Measurements from ENCODE around the gene ZNF10.

Gene ZNF10

DNA sequence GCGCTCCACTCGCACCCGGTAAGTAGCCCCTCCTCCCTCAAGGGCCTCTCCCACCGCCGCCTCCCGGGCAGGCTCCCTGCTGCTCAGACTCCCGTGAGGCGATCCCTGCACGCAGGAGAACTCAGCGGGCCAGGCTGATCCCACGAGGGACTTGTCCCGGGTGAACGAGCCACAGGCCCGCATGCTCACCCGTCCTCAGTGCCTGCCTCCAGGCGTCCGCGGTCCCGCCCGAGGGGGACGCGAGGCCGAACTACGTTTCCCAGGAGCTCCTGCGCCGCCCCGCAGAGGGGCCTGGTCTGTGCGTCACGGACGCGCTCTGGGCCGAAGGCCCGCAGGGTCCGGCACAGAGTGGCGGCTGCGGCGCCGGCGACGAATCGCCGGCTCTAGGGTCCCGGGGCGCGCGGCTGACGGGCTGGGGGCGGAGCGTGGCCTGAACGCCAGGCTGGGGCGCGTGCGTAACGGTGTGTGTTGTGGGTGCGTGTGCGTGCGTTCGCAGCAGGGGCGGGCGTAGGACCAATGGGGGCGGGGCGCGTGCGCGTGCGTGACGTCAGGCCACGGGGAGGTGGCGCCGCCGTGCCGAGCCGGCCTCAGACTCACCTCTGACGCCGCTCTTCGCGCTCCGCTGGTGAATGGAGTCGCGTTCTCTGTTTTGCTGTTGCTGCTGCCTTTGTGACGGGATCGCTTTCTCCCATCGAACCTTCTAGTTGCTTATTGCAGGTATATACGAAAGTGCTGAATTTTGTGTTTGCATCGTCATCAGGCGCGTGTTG, at the start of gene ZNF10, which contains the start of gene ZNF891:
Gene ZNF10 (plus strand): TSS at position 590 of the 770 bp plus-strand sequence. CDS start 13,866 bp downstream, outside the sequence.
Gene ZNF891 (minus strand): TSS at position 237 of the 770 bp plus-strand sequence. CDS start 8,356 bp downstream, outside the sequence.
- FAIRE-seq, result no peak

DNA sequence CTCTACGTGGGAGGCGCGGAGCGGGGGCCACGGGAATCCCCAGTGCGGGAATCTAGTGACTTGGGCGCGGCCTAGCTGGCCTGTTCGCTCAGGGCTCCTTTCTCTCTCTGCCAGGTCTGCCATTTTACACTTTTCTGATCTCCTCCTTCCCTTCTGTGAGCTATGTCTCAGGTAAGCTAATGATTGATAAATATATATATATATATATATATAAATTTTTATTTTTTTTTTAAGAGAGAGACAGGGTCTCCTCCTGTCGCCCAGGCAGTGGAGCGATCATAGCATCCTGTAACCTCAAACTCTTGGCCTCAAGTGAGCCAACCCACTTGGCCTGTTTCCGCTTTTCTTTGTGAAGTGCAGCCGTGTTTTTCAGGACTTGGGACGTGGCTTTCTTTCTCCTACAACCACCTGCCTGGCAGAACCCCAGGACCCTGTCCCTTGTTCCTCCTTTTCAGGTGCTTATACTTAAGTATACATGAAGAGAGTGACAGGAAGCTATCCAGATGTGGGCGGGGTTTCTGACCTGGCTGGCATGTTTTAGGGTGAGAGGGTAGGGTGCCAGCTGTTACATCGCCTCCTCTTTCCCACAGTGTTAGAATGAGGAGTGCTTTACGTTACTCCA, 49.2 kb upstream of the ZNF10 start:
- FAIRE-seq, result no peak

DNA sequence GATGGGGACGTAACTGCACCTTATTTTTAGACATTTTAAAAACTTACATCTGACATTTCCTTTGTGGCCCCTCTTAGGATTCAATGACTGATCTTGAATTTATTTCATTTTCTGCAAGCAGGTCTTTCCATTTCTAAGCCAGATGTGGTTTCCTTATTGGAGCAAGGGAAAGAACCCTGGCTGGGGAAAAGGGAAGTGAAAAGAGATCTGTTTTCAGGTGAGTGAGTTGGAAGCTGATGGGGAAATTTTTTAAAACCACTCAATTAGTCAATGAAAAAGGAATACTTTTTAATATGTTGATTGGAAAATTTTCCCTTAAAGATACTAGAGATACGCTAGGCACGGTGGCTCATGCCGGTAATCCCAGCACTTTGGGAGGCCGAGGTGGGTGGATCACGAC, 47.1 kb upstream of the ZNF10 start:
- FAIRE-seq, result no peak

DNA sequence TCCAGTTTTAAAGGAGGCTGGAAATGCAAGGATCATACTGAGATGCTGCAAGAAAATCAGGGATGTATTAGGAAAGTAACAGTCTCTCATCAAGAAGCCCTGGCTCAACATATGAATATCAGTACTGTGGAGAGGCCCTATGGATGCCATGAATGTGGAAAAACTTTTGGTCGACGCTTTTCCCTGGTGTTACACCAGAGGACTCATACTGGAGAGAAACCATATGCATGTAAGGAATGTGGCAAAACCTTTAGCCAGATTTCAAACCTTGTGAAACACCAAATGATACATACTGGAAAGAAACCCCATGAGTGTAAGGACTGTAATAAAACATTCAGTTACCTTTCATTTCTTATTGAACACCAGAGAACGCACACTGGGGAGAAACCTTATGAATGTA, 24.8 kb upstream of the ZNF10 start:
- no peak for FAIRE-seq

GRCh38 chr12:133106253-133106652, 24.2 kb upstream of the ZNF10 start:
- no peak for FAIRE-seq

DNA sequence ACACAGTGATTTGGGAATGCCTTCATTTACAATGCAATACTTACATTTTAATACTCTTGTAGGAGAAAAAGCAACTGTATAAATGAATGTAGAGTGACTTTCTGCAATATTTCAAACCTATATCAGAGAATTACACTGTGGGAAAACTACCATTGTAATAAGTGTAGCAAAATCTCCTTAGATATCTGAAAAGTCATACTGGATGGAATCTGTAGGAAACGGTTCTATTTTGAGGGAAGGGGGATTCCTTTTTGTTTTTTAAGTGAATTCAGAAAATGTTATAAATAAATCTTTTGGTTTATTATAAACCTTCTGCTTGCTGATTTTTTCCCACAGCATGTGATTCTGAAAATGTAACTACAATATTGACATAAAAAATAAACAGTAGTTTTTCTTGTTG, 23.3 kb upstream of the ZNF10 start:
- no peak for FAIRE-seq

GRCh38 chr12:133108150-133108549, 22.3 kb upstream of the ZNF10 start:
- no peak for FAIRE-seq

DNA sequence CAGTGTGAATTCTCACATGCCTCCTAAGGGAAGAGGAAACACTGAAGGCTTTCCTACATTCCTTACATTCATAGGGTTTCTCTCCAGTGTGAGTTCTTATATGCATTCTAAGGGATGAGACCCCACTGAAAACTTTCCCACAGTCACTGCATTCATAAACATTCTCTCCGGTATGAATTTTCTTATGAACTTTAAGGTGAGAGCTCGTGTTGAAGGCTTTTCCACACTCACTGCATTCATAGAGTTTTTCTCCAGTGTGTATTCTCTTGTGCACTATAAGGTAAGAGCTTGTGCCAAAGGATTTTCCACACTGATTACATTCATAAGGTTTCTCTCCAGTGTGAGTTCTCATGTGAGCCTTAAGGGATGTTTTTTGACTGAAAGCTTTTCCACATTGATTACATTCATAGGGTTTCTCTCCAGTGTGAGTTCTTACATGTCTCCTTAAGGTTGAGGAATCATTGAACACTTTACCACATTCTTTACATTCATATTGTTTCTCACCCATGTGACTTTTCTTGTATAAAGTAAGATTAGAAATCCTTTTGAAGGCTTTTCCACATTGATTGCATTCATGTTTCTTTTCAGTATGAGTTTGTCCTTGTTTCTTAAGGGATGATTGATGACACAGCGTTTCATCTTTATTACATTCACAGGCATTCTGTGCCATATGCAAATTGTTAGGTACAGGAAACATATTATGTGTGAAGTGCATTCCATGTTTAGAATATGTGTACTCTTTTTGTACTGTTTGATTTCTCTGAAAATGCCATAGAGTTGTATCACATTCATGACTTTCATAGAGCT, 9.8 kb upstream of the ZNF10 start:
- no peak for FAIRE-seq

- no peak for FAIRE-seq
Observed at GRCh38 chr12:133124674-133125073, 5.8 kb upstream of the ZNF10 start.

- no peak for FAIRE-seq
Observed at GRCh38 chr12:133129368-133130037, 924 bp upstream of the ZNF10 start.

DNA sequence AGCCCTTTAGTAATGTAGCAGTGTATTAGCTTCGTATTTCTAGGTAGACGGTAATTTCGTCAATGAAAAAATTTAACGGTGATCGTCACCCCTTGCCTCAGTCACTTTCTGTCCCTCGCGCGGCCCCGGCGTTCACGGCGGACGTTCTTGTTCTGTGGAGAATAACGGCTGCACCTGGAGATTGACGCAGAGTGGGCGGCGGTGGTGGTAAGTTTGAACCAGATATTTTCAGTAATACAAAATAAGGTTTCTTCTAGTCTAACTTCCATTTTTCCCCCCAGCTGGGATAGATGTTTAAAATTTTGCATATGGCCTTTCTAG, 341 bp downstream of the ZNF10 start:
- FAIRE-seq, result no peak

DNA sequence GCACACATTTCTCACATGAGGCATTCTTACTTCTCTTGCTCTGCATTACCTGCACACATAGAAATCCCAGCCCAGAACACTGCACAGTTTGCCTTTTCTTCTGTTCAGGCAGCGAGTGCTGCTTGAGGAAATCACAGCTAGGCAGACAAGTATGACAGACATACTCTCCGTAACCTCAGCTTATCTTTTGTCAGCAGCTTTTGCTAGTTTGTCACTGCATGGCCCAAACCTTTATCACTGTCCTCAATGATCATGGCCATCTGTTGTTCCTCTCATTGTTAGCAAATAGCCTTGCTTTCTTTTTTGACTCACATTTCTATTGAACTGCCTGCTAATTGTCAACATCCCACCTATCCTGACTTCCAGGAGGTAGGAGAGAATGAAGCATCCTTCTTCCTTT, 5.3 kb downstream of the ZNF10 start:
- FAIRE-seq, result no peak

- no peak for FAIRE-seq
Observed at GRCh38 chr12:133145981-133146380, 15.6 kb downstream of the ZNF10 start.

GRCh38 chr12:133156125-133156690, 25.8 kb downstream of the ZNF10 start:
- FAIRE-seq, result no peak

DNA sequence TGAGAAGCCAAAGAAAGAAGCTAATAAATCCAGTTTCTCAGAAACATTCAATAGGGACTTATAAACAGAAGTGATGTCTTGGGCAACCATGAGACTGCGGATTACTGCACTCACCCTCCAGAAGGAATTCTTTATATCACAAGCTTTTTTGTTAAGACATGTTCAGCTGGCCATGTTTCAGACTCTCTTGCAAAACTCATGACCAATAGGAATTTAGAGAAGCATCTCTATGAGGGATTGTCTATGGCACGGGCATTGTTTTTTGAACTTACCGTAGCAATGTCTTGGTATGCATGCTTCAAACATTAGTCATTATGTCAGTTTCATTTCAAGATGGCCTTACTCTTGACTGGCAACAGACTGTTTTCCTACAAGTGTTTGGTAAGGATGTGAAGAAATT, 35.3 kb downstream of the ZNF10 start:
- FAIRE-seq, result no peak

DNA sequence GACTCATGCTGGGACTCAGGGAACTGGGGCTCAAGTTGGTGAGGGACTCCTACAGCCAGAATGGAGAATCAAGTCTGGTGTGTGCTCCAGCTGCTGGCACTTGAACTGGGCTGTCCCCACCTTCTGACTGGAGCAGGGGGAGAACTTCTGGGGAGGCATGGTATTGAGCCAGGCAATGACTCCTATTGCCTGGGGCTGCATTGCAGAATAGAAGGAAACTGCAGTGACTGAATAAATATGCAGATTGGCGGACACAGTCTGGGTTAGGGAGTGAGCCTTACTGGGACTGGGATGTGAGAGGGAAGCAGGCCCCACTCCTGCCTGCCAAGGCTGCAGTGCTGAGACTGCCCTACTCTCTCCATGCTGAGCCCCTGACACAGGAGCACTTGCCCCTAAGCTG, 42.1 kb downstream of the ZNF10 start:
- no peak for FAIRE-seq

GRCh38 chr12:133174901-133175300, 44.5 kb downstream of the ZNF10 start:
- FAIRE-seq, result no peak

DNA sequence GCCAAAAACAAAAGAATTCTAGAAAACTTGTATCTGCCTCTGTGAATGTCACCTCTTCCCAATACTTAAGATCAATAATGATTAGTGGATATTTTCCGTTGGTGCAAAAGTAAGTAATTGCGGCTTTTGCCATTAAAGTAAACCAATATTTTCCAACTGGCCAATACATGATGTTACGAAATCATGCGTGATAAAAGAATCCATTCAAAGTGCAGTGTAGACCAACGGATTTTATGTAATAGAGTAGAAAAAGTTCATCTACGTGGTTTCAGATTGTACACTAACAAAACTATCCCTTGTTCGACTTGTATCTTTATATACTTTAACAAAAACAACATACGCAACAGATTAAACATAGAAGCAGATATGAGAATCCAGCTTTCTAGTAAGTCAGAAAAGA, 50.2 kb downstream of the ZNF10 start:
- FAIRE-seq, result no peak

GRCh38 chr12:133181238-133181959, 51.0 kb downstream of the ZNF10 start, which contains the start of gene ZNF268:
Gene ZNF268, plus strand, starts transcription at chr12:133181495. Its CDS starts 503 bp downstream, at chr12:133181998.
- peak; percentile 10 for FAIRE-seq

DNA sequence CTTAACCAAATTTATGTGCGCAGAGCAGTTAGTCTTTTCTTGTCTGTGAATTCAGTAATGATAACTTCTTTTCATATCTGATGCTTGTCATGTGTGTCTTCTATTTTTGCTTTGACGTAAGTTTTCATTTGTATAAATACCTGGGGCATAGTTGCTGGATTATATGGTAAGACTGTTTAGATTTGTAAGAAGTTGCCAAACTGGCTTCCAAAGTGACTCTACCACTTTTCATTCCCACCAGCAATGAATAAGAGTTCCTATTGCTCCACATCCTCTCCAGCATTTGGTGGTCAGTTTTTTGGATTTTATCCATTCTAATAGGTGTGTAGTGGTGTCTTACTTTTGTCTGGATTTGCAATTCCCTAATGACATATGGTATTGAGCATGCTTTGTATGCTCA, 59.7 kb downstream of the ZNF10 start:
- no peak for FAIRE-seq

- FAIRE-seq, result no peak
Observed at GRCh38 chr12:133192847-133193246, 62.4 kb downstream of the ZNF10 start.

DNA sequence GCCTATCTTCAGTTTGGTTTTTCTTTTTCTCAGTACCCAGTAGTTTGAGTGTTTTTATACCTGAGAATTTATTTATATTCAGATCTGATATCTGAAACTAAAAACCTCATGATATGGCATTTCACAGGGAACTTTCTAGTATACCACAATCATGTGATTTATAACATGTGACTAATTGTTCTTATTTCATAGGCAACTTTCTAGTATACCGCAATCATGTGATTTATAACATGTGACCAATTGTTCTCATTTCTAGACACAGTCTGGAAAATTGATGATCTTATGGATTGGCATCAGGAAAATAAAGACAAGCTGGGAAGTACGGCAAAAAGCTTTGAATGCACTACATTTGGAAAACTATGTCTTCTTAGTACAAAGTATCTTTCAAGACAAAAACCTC, 71.5 kb downstream of the ZNF10 start:
- FAIRE-seq, result no peak
